Inflammatory macrophage treated with lipopolysaccharide for 4 hours (primary cell): ENCODE results near the gene EXOC4.

Experiments used
- DNase-seq: peaks from one replicate; pipeline ENCODE4 v3.0.0-alpha.2; 2020

The EXOC4 gene

GRCh38 chr7:133371616-133372015, 118.7 kb downstream of the EXOC4 start:
- no peak for DNase-seq

- DNase-seq = no peak
Observed at GRCh38 chr7:133372337-133372736, 119.5 kb downstream of the EXOC4 start.

DNA sequence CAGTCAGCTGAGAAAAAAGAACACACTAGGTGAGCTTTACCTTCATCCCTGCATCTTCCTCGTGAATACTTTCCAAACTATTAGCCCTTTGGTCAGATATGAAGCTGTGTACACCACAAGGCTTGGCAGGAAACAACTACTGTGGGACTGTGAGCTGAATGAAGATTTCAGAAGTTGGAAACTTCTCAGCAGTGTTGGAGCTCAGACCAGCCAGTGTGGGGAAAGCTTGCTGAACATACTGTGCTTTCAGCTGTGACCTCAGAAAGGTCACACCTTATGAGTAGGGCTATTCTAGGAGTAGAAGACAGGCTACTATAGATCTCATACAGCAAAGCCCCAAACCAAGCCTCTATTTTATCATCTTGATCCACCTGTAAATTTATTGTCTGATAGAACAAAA, 123.6 kb downstream of the EXOC4 start:
- no peak for DNase-seq

DNA sequence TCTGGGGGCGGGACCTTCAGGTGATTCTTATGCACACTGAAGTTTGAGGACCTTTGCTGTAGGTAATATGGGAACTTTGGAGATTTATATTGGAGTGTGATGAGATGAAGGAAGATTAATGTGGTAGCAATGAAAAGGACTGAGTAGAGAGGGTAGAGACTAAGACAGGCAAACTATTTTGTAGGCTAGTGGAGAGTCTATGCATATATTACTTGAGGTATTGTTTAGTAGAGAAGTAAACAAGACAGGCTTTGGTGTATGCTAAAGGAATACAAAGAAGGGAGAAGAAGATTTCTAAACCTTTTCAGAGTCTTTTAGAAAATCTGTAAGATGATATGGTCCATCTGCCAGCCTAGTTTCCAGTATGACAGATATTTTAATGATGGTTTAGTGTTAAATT, 129.1 kb downstream of the EXOC4 start:
- DNase-seq = no peak

GRCh38 chr7:133382775-133383559, 130.1 kb downstream of the EXOC4 start:
- DNase-seq = no peak

- DNase-seq = no peak
Observed at GRCh38 chr7:133386205-133386604, 133.3 kb downstream of the EXOC4 start.

- no peak for DNase-seq
Observed at GRCh38 chr7:133389727-133390126, 136.8 kb downstream of the EXOC4 start.

DNA sequence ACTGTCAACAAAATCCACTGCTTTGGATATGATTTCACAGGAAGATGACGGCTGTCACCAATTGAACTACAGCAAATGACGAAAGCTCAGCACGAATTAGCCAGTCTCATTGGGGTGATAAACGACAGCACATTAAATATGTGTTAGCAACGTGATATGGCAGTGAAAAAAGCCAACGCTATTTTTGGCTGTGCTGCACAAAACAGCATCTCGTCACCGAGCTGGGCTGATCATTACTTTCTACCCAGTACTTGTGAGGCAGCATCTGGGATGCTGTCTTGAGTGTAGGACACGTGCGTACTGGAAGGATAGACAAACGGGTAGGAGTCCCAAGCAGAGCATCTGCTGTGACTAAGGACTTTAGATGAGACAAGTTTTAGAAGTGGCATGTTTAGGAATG, 138.3 kb downstream of the EXOC4 start:
- no peak for DNase-seq

DNA sequence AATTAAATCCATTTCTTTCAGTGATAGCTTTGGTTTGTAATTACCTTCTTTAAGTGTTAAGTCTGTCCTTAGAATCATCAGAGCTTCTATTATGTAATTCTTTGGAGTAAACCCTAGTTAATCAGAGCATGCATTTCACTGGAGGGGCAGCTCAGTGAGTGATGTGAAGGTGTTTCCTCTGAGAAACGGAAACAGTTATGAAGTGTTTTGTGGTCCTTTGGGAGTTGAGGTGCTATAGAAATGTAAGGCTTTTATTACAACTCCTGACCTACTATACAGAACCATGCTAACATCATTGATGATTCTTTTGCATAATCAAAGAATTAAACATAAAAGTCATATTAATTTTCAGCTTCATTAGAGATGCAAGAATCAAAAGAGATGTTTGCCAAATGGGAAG, 141.5 kb downstream of the EXOC4 start:
- DNase-seq = no peak

GRCh38 chr7:133395551-133395950, 142.7 kb downstream of the EXOC4 start:
- no peak for DNase-seq

DNA sequence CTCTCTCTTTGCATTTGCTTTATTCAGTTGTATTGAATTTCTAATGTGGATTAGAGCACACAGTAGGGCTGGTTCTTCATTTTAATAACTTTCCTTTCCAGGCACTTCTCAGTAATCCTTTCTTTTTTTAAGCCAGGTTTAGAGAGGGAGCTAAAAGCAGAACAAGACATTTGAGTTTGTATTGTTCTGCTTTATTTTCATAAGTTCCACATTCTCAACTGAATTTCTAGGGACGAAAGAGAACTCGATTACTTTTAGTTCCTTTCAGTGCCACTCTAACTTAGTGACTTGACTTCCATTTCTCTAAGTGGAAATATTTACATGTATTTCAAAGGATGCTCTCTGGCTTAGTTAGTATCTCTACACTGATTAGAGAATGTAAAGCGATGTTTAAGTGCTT, 145.6 kb downstream of the EXOC4 start:
- DNase-seq = peak; percentile 46

DNA sequence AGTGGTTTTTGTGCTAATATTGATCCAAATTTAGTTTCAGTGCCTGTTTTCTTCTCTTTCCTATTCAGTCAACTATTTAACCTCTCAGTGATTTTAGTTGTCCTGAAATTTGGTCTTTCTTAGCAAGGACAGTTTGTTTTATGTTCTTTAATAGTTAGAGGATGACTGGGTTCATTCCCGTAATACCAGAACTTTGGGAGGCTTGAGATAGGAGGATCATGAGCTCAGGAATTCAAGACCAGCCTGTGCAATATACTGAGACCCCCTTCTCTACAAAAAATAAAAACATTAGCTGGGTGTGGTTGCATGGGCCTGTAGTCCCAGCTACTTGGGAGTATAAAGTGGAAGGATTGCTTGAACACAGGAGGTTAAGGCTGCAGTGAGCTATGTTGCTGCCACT, 148.3 kb downstream of the EXOC4 start:
- no peak for DNase-seq

DNA sequence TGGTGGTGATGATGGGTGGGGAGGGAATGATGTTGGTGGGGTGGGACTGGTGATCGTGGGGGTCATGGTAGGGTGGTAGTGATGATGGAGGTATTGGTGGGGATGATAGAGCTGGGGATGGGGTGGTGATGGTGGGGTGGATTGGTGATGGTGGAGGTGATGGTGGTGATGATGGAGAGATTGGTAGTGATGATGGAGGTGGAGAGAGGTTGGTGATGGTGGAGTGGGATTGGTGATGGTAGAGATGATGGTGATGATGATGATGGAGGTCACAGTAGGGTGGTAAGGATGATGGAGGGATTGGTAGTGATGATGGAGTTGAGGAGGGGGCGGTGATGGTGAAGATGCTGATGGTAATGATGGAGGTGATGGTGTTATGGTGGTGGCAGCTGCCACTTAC, 155.3 kb downstream of the EXOC4 start:
- DNase-seq = no peak

DNA sequence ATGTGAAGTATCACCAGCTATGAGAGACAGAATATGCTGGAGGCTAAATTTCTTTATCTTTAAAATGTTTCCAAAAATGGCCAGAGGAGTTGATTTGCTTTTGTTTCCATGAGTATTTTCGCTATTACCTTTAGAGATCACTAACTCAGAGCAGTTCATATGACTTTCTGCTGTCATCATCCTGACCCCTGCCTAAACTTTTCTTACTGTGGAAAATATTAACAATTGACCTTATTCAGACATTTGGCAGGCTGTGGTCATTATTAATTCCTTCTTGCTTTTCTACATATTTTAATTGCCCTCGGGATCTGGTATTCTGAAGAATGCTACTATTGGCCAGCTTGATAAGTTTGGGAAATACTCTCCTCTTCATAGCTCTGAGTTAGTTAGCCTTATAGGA, 156.5 kb downstream of the EXOC4 start:
- DNase-seq = no peak

GRCh38 chr7:133409966-133410365, 157.1 kb downstream of the EXOC4 start:
- no peak for DNase-seq

- DNase-seq = no peak
Observed at GRCh38 chr7:133411395-133411794, 158.5 kb downstream of the EXOC4 start.

- no peak for DNase-seq
Observed at GRCh38 chr7:133412942-133413341, 160.1 kb downstream of the EXOC4 start.

- no peak for DNase-seq
Observed at GRCh38 chr7:133419041-133419440, 166.2 kb downstream of the EXOC4 start.

GRCh38 chr7:133423618-133424017, 170.7 kb downstream of the EXOC4 start:
- DNase-seq = no peak

- no peak for DNase-seq
Observed at GRCh38 chr7:133428326-133428725, 175.4 kb downstream of the EXOC4 start.

DNA sequence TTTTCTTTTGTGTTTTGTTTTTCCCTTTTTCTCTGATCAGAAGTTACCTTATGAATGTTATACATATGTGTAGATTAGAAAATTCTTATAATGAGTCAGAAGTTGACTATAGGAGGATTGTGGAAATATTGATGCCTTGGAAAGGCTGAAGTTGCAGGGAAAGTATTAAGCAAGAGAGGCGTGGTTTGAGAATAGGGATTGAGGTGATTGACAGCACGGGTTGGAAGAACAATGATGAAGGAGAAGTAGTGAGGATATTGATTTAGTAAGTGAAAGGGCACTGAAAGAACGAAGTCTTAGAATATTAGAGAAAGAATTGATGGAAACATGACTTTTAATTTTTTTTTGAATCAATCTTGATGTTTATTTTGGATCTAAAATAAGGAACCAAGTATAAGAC, 176.0 kb downstream of the EXOC4 start:
- DNase-seq = no peak

GRCh38 chr7:133429371-133429770, 176.5 kb downstream of the EXOC4 start:
- no peak for DNase-seq

GRCh38 chr7:133431134-133431724, 178.4 kb downstream of the EXOC4 start:
- DNase-seq = no peak

- DNase-seq = no peak
Observed at GRCh38 chr7:133433165-133433812, 180.4 kb downstream of the EXOC4 start.
